Measurements from ENCODE around the gene TBC1D22A.

DNA sequence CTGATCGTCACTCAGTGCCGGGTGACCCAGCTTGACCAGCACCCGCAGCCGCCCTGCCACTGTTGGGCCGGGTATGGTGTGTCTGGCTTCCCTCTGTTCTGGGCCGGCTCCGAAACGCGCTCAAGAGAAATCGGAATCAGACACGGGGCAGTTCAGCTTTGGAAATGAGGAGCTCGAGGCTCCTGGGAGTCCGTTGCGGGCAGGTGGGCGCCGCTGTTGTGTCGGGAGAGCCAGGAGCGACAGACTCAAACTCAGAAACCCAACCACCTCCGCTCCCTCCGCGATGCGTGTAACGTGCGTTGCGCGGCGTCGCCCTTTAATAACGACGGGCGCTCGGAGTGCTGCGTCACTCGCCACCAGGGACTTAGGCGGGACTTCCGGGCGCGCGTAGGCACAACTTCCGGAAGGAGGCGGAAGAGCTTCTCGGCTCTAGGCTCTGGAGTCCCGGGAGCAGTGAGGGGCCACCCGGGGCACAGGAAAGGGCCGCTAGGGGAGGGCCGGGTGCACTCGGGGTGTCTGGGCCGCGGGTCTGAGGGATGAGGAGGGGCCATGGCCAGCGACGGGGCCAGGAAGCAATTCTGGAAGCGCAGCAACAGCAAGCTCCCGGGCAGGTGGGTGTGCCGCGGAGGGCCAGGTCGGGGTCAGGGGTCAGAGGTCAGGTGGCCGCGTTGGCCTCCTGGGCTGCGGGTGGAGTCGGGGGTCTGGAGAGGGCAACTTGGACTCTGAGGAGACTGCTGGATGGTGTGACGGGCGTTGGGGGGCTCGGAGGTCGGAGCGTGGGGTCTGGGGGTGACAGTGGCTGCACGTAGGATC, at the start of gene TBC1D22A:
- TF ChIP-seq POLR2A (IDR thresholded peaks at IDR 0.05), result peak; percentile 97 to 99 (median 99)
- peak in 3 of 7 experiments; percentile 15 to 40 (median 38) for TF ChIP-seq CTCF (IDR thresholded peaks at IDR 0.05)
